Natural killer cell (primary cell): Measurements from ENCODE around the gene CCDC38. TPM values are rescaled to one million over a fixed set of nuclear protein-coding genes. Genes with fewer than 3 reads are reported as not detected.

Experiments used
- ATAC-seq, 3 donors: fragments of 150-1000 bp in 2 of 3; fragments of 200-7000 bp in 1 of 3; cut with Tn5 transposase; 1 replicate in 1 of 3; 2 replicates in 2 of 3; pipeline ENCODE4 v1.10.0; 2021; ENCODE audit warnings: mild to moderate bottlenecking in 2 of 3, moderate library complexity in 2 of 3
- DNase-seq, 2 donors: peaks; one replicate each; pipeline versions ENCODE4 v3.0.0 to v3.0.0-alpha.2; 2013 to 2021; ENCODE audit warnings: mixed read lengths in 1 of 2
- H3K27ac ChIP-seq: one replicate; pipeline ENCODE4 v1.5.1; 2013; ENCODE audit warnings: mild to moderate bottlenecking, low read length
- H3K27me3 ChIP-seq: one replicate; pipeline ENCODE4 v1.6.1; 2013; ENCODE audit warnings: low read length; ENCODE audit not compliant: control insufficient read depth, insufficient read depth
- H3K36me3 ChIP-seq: one replicate; pipeline ENCODE4 v1.6.1; 2013; ENCODE audit warnings: low read length; ENCODE audit not compliant: control insufficient read depth, insufficient read depth
- H3K4me1 ChIP-seq: one replicate; pipeline ENCODE4 v1.6.1; 2013; ENCODE audit warnings: low read length; ENCODE audit not compliant: control insufficient read depth, insufficient read depth
- H3K4me3 ChIP-seq: one replicate; pipeline ENCODE4 v1.5.1; 2013; ENCODE audit warnings: low read length
- H3K9me3 ChIP-seq: one replicate; pipeline ENCODE4 v1.6.1; 2013; ENCODE audit warnings: low read length; ENCODE audit not compliant: control insufficient read depth, insufficient read depth
- H3K27ac Mint-ChIP-seq, 2 donors: one replicate each; pipeline ENCODE4 v1.8.0; 2022; ENCODE audit warnings: mild to moderate bottlenecking in 2 of 2, mixed read lengths in 2 of 2, moderate library complexity in 1 of 2
- H3K27me3 Mint-ChIP-seq, 2 donors: one replicate each; pipeline ENCODE4 v1.8.0; 2022; ENCODE audit warnings: low read depth in 2 of 2, mixed read lengths in 2 of 2
- H3K36me3 Mint-ChIP-seq: one replicate; pipeline ENCODE4 v1.8.0; 2022; ENCODE audit warnings: mixed read lengths
- H3K4me1 Mint-ChIP-seq, 2 donors: one replicate each; pipeline ENCODE4 v1.8.0; 2022; ENCODE audit warnings: mixed read lengths in 2 of 2
- H3K4me3 Mint-ChIP-seq: one replicate; pipeline ENCODE4 v1.8.0; 2022; ENCODE audit warnings: mild to moderate bottlenecking, moderate library complexity, mixed read lengths
- H3K9me3 Mint-ChIP-seq, 2 donors: one replicate each; pipeline ENCODE4 v1.8.0; 2022; ENCODE audit warnings: mixed read lengths in 2 of 2
- WGBS: methylation state at CpG from one replicate; pipeline ENCODE4 v1.1.7; 2013; ENCODE audit warnings: missing lambda C conversion rate; ENCODE audit not compliant: insufficient coverage; 5-methylcytosine and 5-hydroxymethylcytosine counted together
- intact Hi-C: fragments of 100-400 bp; cut with micrococcal nuclease; formaldehyde crosslinking; loops from one replicate; pipeline ENCODE4 v1.14.2; 2022
- total RNA-seq, 4 donors: library from RNA; stranded (reverse); fragments of 120-200 nt in 1 of 4; gene quantifications; one replicate each; pipeline versions ENCODE4 v1.2.3 to v1.2.4, GENCODE V29; 2013 to 2022
- TF ChIP-seq, protein P1 (sequence below): fragments of 200-600 bp; IDR thresholded peaks from one replicate; pipeline ENCODE4 v1.8.0; 2022; ENCODE audit warnings: antibody characterized with exemption

The CCDC38 gene
- total RNA-seq, 3 donors from 2014 or later (not counting 1 experiment from before 2014, with no cell fraction given): 0.35 to 1.2 (median 0.63) TPM

DNA sequence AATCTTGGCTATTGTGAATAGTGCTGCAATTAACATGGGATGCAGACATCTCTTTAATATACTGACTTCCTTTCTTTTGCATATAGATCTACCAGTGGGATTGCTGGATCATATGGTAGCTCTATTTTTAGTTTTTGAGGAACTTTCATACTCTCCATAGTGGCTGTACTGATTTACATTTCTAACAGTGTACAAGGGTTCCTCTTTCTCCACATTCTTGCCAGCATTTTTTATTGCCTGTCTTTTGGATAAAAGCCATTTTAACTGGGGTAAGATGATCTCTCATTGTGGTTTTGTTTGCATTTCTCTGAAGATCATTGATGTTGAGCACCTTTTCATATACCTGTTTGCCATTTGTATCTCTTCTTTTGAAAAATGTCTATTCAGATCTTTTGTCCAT, 9.1 kb upstream of the CCDC38 start:
- no peaks in the 10 kb centered on the region for H3K36me3 ChIP-seq
- no peaks in the 10 kb centered on the region for H3K9me3 Mint-ChIP-seq
- H3K4me1 ChIP-seq: no peaks in the 10 kb centered on the region
- TF ChIP-seq, protein P1, sequence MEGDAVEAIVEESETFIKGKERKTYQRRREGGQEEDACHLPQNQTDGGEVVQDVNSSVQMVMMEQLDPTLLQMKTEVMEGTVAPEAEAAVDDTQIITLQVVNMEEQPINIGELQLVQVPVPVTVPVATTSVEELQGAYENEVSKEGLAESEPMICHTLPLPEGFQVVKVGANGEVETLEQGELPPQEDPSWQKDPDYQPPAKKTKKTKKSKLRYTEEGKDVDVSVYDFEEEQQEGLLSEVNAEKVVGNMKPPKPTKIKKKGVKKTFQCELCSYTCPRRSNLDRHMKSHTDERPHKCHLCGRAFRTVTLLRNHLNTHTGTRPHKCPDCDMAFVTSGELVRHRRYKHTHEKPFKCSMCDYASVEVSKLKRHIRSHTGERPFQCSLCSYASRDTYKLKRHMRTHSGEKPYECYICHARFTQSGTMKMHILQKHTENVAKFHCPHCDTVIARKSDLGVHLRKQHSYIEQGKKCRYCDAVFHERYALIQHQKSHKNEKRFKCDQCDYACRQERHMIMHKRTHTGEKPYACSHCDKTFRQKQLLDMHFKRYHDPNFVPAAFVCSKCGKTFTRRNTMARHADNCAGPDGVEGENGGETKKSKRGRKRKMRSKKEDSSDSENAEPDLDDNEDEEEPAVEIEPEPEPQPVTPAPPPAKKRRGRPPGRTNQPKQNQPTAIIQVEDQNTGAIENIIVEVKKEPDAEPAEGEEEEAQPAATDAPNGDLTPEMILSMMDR: no peak
- H3K4me3 ChIP-seq: no peak overlapping the region
- DNase-seq (no peak), ATAC-seq (no peak)
- H3K9me3 ChIP-seq: no peaks in the 10 kb centered on the region
- H3K36me3 Mint-ChIP-seq: no peaks in the 10 kb centered on the region
- intact Hi-C loops: no loop called here
- H3K4me1 Mint-ChIP-seq: no peaks in the 10 kb centered on the region
- no peak overlapping the region for H3K27ac ChIP-seq
- H3K27ac Mint-ChIP-seq: no peak overlapping the region
- H3K4me3 Mint-ChIP-seq: no peak overlapping the region
- no peaks in the 10 kb centered on the region for H3K27me3 ChIP-seq
- peaks cover 7 to 17% of the 10 kb centered on the region in 2 donors for H3K27me3 Mint-ChIP-seq

DNA sequence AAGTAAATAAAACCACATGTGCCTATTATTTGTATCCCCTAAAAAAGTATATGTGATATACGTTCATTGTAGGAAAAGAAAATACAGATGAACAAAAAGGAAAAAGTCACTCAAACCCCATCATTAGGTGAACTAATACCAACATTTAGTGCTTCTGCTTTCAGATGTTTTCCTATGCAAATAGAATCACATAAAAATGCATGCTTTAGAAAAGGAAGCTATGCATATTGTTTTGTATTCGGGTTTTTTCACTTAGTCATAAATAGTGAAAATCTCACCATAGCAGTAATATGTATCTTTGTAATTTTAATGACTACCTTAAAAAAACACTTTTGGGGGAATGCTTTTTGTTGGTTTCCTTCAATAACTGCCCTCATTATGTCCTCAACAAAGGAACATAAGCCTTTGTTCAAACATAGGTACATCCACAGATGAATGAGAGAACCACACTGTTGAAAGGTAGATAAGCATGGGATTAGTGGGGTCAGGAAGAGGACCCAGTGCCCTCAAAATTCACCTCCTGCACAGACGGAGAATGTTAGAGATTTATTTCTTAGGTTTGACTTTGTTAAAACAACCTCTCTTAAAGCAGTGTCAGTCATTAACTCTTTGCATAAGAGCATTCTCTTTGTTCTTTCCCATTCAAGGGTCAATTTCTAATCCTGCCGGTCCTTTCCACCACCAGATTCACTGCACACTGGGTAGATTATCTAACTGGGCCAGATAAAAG, 7.2 kb upstream of the CCDC38 start:
- ATAC-seq (no peak), DNase-seq (no peak)
- Histone ChIP-seq H3K27me3 (no peaks in the 10 kb centered on the region), H3K4me3 (no peak overlapping the region), H3K4me1 (no peaks in the 10 kb centered on the region), H3K27ac (no peak overlapping the region), H3K36me3 (no peaks in the 10 kb centered on the region), H3K9me3 (no peaks in the 10 kb centered on the region)
- 100% methylated on average over 1 of the region's 4 CpGs for WGBS
- TF ChIP-seq, protein P1: no peak
- no peaks in the 10 kb centered on the region for H3K4me1 Mint-ChIP-seq
- H3K27ac Mint-ChIP-seq: no peak overlapping the region
- intact Hi-C loops: no loop called here
- H3K4me3 Mint-ChIP-seq: no peak overlapping the region
- H3K36me3 Mint-ChIP-seq: no peaks in the 10 kb centered on the region
- peaks cover 7 to 17% of the 10 kb centered on the region in 2 donors for H3K27me3 Mint-ChIP-seq
- H3K9me3 Mint-ChIP-seq: no peaks in the 10 kb centered on the region

DNA sequence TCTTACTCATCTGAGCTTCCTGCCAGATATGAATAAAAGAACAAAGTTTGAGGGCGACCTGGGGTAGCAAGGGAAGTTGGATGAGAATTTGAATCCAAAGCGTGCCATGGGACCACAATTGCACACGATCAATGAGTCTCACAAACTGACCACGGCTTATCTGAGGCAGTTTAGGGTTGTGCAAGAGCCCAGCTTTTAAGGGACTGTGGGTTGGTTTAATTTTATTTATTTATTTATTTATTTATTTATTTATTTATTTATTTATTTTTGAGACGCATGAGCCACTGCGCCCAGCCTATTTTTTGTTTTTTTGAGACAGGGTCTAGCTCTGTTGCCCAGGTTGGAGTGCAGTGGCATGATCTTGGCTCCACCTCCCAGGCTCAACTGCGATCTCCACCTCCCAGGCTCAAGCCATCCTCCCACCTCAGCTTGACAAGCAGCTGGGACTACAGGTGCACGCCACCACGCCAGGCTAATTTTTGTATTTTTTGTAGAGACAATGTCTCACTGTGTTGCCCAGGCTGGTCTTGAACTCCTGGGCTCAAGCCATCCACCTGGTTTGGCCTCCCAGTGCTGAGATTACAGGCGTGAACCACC, 1.8 kb upstream of the CCDC38 start:
- ATAC-seq: no peak
- WGBS: 92% methylated on average over 7 of the region's 10 CpGs

More for the DNA sequence above, 1.8 kb upstream of the CCDC38 start:
- Histone ChIP-seq H3K36me3 (no peaks in the 10 kb centered on the region), H3K4me1 (peaks cover 13% of the 10 kb centered on the region), H3K27me3 (no peaks in the 10 kb centered on the region), H3K4me3 (no peak overlapping the region), H3K27ac (no peak overlapping the region), H3K9me3 (no peaks in the 10 kb centered on the region)
- H3K27ac Mint-ChIP-seq: peak overlapping the region; percentile 69 to 93
- no peak for DNase-seq
- H3K4me1 Mint-ChIP-seq: peaks cover 6 to 7% of the 10 kb centered on the region in 2 donors
- intact Hi-C loops: no loop called here
- no peaks in the 10 kb centered on the region for H3K36me3 Mint-ChIP-seq
- TF ChIP-seq, protein P1: no peak
- H3K27me3 Mint-ChIP-seq: peaks cover 0 to under 1% of the 10 kb centered on the region in 2 donors
- no peaks in the 10 kb centered on the region for H3K9me3 Mint-ChIP-seq
- H3K4me3 Mint-ChIP-seq: peak overlapping the region; percentile 96
